Effector CD8-positive, alpha-beta T cell (primary cell): ENCODE data around the gene ANKZF1.
A peak's percentile ranks its signal among the peaks of the same experiment; 100 is the strongest.
"Not testable (repeated sequence)": the region's sequence is repeated elsewhere in the genome, so short reads cannot be mapped to it uniquely, and the experiment has no call there.

Source experiments
- DNase-seq: peaks from one replicate; lab custom pipeline; 2025; lab: John Stamatoyannopoulos, UW
- total RNA-seq, 4 experiments: gene quantifications; one replicate each; lab custom pipeline; 2026; lab: John Stamatoyannopoulos, UW

Gene ANKZF1, protein sequence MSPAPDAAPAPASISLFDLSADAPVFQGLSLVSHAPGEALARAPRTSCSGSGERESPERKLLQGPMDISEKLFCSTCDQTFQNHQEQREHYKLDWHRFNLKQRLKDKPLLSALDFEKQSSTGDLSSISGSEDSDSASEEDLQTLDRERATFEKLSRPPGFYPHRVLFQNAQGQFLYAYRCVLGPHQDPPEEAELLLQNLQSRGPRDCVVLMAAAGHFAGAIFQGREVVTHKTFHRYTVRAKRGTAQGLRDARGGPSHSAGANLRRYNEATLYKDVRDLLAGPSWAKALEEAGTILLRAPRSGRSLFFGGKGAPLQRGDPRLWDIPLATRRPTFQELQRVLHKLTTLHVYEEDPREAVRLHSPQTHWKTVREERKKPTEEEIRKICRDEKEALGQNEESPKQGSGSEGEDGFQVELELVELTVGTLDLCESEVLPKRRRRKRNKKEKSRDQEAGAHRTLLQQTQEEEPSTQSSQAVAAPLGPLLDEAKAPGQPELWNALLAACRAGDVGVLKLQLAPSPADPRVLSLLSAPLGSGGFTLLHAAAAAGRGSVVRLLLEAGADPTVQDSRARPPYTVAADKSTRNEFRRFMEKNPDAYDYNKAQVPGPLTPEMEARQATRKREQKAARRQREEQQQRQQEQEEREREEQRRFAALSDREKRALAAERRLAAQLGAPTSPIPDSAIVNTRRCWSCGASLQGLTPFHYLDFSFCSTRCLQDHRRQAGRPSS
- total RNA-seq = 125 to 219 (median 171) reads per million in 4 experiments

DNA sequence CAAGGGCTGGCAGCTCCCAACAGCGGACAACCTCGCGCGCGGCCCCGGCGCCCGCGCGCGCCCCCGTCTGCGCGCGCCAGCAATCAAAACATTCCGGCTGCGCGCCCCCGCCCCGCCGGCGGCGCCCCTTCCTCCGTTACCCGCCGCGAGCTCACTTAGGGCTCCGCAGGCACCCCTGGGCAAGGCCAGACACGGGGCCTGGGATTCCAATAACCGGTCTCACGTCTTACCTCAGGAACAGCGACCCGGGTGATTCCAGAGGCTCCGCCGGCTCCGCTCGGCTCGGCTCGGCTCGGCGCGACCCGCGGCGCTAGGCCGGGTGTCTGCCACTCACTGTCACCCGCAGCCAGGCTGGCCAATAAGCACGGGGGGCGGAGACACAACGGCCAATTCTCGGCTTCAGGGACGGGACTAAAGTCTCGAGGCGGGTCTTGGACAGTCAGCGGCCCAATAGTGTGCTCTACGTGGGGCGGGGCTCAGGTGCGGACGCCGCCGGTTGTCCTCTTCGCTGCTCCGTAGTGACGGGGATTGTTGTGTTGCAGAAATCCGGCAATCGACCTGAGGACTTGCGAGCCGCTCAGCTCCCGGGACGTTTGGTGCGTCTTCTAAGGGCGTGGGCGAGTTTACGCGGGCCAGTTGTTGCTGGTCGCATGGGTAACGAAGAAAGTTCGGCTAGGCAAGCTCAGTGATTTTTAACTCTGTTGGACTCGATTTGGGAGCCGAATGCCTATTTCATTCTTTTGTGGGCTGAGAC lies at the start of gene ANKZF1, which contains the start of gene ATG9A:
Gene ANKZF1 (plus strand): TSS at position 502 of the 754 bp plus-strand sequence. CDS start 452 bp downstream, outside the sequence.
Gene ATG9A (minus strand): TSS at position 332 of the 754 bp plus-strand sequence. CDS start 1,612 bp downstream, outside the sequence.
- DNase-seq = peak; percentile 97

DNA sequence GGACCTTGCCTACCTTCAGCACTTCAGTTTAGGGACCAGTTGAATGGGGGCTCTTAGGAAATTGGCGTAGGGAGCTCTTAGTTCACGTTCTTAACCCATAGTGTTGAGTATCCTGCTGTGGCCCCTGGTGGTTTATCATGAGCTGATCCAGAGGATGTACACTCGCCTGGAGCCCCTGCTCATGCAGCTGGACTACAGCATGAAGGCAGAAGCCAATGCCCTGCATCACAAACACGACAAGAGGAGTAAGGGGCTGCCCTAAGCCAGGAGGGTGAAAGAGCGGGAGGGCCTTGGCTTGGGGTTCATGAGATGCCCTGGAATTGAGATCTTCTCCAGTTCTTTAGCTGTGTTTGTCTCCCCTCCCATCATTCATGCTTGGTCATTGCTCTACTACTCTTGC lies 48.6 kb upstream of the ANKZF1 start:
- DNase-seq = no peak

- no peak for DNase-seq
These were observed 48.1 kb upstream of the ANKZF1 start for GRCh38 chr2:219181531-219181930.

- no peak for DNase-seq
These were observed 47.1 kb upstream of the ANKZF1 start for GRCh38 chr2:219182331-219183150.

DNA sequence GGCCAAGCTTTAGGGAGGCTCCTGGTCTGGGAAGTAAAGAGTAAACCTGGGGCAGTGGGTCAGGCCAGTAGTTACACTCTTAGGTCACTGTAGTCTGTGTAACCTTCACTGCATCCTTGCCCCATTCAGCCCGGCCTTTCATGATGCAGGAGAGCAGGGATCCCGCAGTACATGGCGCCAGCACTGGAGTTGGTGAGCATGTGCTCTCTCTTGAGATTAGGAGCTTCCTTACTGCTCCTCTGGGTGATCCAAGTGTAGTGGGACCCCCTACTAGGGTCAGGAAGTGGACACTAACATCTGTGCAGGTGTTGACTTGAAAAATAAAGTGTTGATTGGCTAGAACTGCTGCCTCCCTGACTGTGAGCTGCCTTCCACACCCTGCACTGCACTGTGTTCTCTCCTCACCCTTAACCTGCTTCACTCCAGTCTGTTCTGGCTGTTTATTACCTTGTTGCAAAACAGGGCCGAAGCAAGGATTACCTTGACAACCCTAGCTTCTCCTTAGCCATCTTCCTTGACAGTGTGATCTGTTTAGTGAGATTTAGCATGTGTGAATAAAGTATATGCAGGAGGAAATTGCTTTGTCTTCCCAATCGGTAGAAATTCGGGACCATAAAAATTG lies 46.3 kb upstream of the ANKZF1 start:
- no peak for DNase-seq

DNA sequence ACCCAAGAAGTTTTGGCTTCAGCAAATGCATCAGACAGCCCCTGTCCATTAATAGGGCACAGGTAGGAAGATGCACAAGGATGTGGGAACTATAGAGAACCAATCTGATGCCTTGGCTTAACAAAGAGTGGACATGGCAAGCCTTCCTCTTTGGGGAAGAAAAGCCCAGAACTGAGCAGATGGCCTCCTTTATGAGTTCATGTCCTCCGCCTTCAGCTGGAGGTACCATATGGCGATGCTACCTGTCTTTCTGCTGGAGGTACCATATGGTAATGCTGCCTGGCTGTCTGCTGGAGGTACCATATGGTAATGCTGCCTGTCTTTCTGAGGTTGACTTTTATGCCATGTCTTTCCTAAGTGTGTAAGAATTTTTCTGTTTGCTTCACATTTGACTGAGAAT lies 45.5 kb upstream of the ANKZF1 start:
- DNase-seq = no peak

DNA sequence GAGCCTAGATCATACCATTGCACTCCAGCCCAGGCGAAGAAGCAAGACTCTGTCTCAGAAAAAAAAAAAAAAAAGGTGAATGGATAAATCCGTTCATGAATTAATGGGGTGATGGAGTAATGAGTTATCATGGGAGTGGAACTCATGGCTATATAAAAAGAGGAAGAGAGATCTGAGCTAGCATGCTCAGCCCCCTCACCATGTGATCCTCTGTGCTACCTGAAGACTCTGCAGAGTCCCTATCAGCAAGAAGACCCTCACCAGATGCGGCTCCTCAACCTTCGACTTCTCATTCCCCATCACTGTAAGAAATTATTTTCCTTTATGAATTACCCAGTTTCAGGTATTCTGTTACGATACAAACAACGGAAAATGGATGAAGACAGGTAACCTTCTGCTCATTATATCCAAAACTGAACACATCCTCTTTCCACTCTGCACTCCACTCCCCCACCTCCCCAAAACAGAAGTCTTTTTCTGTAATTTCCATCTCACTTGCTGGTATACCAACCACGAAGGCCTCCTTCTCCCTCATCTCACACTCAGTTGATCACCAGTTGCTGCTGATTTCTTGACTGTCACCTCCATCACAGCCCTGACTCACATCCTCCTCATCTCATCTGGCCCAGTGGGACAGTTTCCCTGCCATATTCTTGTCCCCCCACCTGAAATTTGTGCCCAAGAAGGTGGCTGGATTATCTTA lies 42.7 kb upstream of the ANKZF1 start:
- DNase-seq = no peak

- no peak for DNase-seq
These were observed 32.2 kb upstream of the ANKZF1 start for GRCh38 chr2:219197388-219197787.

DNA sequence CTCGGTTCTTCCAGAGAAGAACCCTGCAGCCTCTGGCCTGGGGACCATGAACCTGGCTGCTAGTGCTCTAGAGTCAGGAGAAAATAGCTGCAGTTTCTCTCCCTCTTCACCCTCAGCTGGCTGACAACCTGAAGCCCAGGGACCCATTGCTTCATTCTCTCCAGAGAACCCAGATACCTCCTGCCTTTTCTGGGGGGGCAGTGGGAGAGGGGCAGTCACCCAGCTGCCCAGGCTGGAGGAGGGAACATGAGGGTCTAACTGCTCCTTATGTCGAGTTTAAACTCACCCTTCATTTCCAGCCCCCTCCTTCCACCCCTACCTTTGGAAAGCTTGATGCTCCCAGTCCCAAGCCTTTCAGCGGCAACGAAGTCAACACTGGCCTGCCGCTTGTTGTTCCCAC lies 30.6 kb upstream of the ANKZF1 start:
- DNase-seq = no peak

GRCh38 chr2:219199470-219200211 lies 30.0 kb upstream of the ANKZF1 start:
- DNase-seq = no peak

GRCh38 chr2:219200502-219201326 lies 28.9 kb upstream of the ANKZF1 start:
- DNase-seq = not testable (repeated sequence)

GRCh38 chr2:219201331-219201730 lies 28.3 kb upstream of the ANKZF1 start:
- DNase-seq = not testable (repeated sequence)

DNA sequence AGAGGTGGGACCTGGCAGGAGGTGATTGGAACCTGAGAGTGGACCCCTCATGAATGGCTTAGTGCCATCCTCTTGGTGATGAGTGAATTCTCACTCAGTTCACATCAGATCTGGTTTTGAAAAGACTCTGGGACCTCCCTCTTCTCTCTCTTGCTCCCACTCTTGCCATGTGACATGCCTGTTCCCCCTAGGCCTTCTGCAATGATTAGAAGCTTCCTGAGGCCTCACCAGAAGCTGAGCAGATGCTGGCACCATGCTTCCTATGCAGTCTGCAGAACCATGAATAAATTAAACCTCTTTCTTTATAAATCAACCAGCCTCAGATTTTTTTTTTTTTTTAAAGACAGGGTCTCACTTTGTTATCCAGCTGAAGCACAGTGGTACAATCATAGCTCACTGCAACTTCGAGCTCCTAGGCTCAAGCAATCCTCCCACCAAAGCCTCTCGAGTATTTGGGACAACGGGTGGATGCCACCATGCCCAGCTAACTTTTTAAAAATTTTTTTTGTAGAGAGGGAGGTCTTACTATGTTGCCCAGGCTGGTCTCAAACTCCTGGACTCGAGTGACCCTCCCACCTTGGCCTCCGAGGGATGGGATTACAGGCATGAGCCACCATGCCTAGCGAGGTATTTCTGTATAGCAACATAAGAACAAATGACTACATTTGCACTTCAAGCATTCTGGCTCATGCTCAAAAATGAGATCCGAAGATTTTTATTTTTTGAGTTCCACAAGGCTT lies 25.0 kb upstream of the ANKZF1 start:
- no peak for DNase-seq

DNA sequence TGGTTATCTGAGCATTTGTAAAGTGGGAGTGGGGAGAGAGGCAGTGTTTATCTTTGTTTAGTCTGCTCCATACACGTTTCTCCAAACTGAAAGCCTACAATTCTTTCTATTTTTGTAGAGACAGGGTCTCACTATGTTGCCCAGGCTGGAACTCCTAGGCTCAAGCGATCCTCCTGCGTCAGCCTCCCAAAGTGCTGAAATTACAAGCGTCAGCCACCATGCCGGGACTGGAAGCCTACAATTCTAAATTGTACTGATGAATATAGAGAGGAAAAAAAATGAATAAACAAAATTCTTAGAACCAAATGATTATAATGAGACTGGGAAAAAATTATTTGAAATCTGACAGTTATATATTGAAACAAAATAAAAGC lies 24.5 kb upstream of the ANKZF1 start:
- no peak for DNase-seq

- DNase-seq = no peak
These were observed 23.7 kb upstream of the ANKZF1 start for GRCh38 chr2:219205981-219206327.

- DNase-seq = peak; percentile 92
These were observed 23.1 kb upstream of the ANKZF1 start, which contains the start of gene ZFAND2B for GRCh38 chr2:219206328-219207133. Gene ZFAND2B (plus strand): TSS chr2:219206782. CDS start chr2:219206988, 206 bp downstream.
